ENCODE data around the gene MCC.

MCC gene

DNA sequence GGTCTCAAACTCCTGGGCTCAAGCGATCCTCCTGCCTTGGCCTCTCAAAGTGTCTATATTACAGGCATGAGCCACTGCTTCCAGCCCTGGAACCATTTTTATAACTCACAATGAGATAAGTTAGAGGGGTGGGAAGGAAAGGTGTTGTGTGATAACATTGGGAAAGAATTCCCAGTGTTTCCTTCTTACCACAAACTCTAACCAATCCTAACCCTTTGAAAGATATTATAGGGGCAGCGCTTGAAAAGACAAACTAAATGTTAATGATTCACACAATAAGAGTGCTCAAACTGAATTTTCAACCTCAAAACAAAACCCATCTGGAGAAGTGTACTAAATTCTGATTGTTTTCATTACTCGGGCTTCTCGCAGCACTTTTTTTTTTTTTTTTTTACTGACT is 163.2 kb downstream of the MCC start:
- POLR2A ChIA-PET = no interaction called here
- TF ChIP-seq HDGF (IDR thresholded peaks at IDR 0.05; ENCODE audit: borderline replicate concordance) = no peak
- TF ChIP-seq FOXA1 (IDR thresholded peaks at IDR 0.05) = no peak
- TF ChIP-seq FOXM1 (IDR thresholded peaks at IDR 0.05; ENCODE audit: borderline replicate concordance) = no peak
- no peak for TF ChIP-seq ARNT (IDR thresholded peaks at IDR 0.05)
- no peak for TF ChIP-seq TARDBP (IDR thresholded peaks at IDR 0.05)
- no peak for TF ChIP-seq FOXK2 (IDR thresholded peaks at IDR 0.05)
- no peak for TF ChIP-seq LEF1 (IDR thresholded peaks at IDR 0.05; ENCODE audit: borderline replicate concordance)
- TF ChIP-seq L3MBTL2 (conservative IDR thresholded peaks at IDR 0.05) = no peak
- TF ChIP-seq NFRKB (IDR thresholded peaks at IDR 0.05) = no peak
- TF ChIP-seq PKNOX1 (IDR thresholded peaks at IDR 0.05) = no peak
- TF ChIP-seq SUZ12 (IDR thresholded peaks at IDR 0.05) = no peak
- TF ChIP-seq SP1 (IDR thresholded peaks at IDR 0.05) = no peak
- no peak for TF ChIP-seq CTBP1 (IDR thresholded peaks at IDR 0.05; ENCODE audit: borderline replicate concordance)
- no peak for TF ChIP-seq ELF4 (IDR thresholded peaks at IDR 0.05)
- TF ChIP-seq ZNF384 (IDR thresholded peaks at IDR 0.05) = no peak
- no peak for TF ChIP-seq BHLHE40 (IDR thresholded peaks at IDR 0.05; ENCODE audit: borderline replicate concordance)
- no peak for DNase-seq (ENCODE audit: extremely low spot score)
- CTCF ChIA-PET = interaction anchor here (0.7 kb wide), 1 partner anchor 329 kb away, joined by 3 read pairs; no protein-coding TSS in a partner anchor

GRCh38 chr5:113321276-113321675 is 167.0 kb downstream of the MCC start:
- no peak for TF ChIP-seq PKNOX1 (IDR thresholded peaks at IDR 0.05)
- TF ChIP-seq ELF4 (IDR thresholded peaks at IDR 0.05) = no peak
- TF ChIP-seq L3MBTL2 (conservative IDR thresholded peaks at IDR 0.05) = no peak
- TF ChIP-seq LEF1 (IDR thresholded peaks at IDR 0.05; ENCODE audit: borderline replicate concordance) = no peak
- ChIA-PET CTCF (no interaction called here), POLR2A (no interaction called here)
- no peak for DNase-seq (ENCODE audit: extremely low spot score)

- TF ChIP-seq SUZ12 (IDR thresholded peaks at IDR 0.05) (no peak), ZNF384 (IDR thresholded peaks at IDR 0.05) (no peak), ARNT (IDR thresholded peaks at IDR 0.05) (no peak), FOXM1 (IDR thresholded peaks at IDR 0.05; ENCODE audit: borderline replicate concordance) (no peak), TARDBP (IDR thresholded peaks at IDR 0.05) (no peak), BHLHE40 (IDR thresholded peaks at IDR 0.05; ENCODE audit: borderline replicate concordance) (no peak), CTBP1 (IDR thresholded peaks at IDR 0.05; ENCODE audit: borderline replicate concordance) (no peak), ELF4 (IDR thresholded peaks at IDR 0.05) (no peak), FOXA1 (IDR thresholded peaks at IDR 0.05) (no peak), FOXK2 (IDR thresholded peaks at IDR 0.05) (no peak), LEF1 (IDR thresholded peaks at IDR 0.05; ENCODE audit: borderline replicate concordance) (no peak), NFRKB (IDR thresholded peaks at IDR 0.05) (no peak), SP1 (IDR thresholded peaks at IDR 0.05) (no peak), L3MBTL2 (conservative IDR thresholded peaks at IDR 0.05) (no peak), HDGF (IDR thresholded peaks at IDR 0.05; ENCODE audit: borderline replicate concordance) (no peak), PKNOX1 (IDR thresholded peaks at IDR 0.05) (no peak)
- DNase-seq (ENCODE audit: extremely low spot score) = no peak
- CTCF ChIA-PET = no interaction called here
- POLR2A ChIA-PET = no interaction called here
These were observed 167.9 kb downstream of the MCC start for GRCh38 chr5:113320273-113320780.

- TF ChIP-seq FOXM1 (IDR thresholded peaks at IDR 0.05; ENCODE audit: borderline replicate concordance) (no peak), ELF4 (IDR thresholded peaks at IDR 0.05) (no peak), FOXA1 (IDR thresholded peaks at IDR 0.05) (no peak), PKNOX1 (IDR thresholded peaks at IDR 0.05) (no peak), TARDBP (IDR thresholded peaks at IDR 0.05) (no peak), NFRKB (IDR thresholded peaks at IDR 0.05) (no peak), LEF1 (IDR thresholded peaks at IDR 0.05; ENCODE audit: borderline replicate concordance) (no peak), SUZ12 (IDR thresholded peaks at IDR 0.05) (no peak), HDGF (IDR thresholded peaks at IDR 0.05; ENCODE audit: borderline replicate concordance) (no peak), CTBP1 (IDR thresholded peaks at IDR 0.05; ENCODE audit: borderline replicate concordance) (no peak), L3MBTL2 (conservative IDR thresholded peaks at IDR 0.05) (no peak), ARNT (IDR thresholded peaks at IDR 0.05) (no peak)
- POLR2A ChIA-PET = no interaction called here
- CTCF ChIA-PET = no interaction called here
- DNase-seq (ENCODE audit: extremely low spot score) = no peak
These were observed 168.8 kb downstream of the MCC start for GRCh38 chr5:113319256-113320053.

- POLR2A ChIA-PET = no interaction called here
- CTCF ChIA-PET = no interaction called here
- no peak for TF ChIP-seq NFRKB (IDR thresholded peaks at IDR 0.05)
- TF ChIP-seq CTBP1 (IDR thresholded peaks at IDR 0.05; ENCODE audit: borderline replicate concordance) = no peak
- no peak for TF ChIP-seq HDGF (IDR thresholded peaks at IDR 0.05; ENCODE audit: borderline replicate concordance)
- TF ChIP-seq FOXA1 (IDR thresholded peaks at IDR 0.05) = no peak
- no peak for TF ChIP-seq BHLHE40 (IDR thresholded peaks at IDR 0.05; ENCODE audit: borderline replicate concordance)
- no peak for TF ChIP-seq FOXK2 (IDR thresholded peaks at IDR 0.05)
- no peak for TF ChIP-seq TARDBP (IDR thresholded peaks at IDR 0.05)
- no peak for TF ChIP-seq ARNT (IDR thresholded peaks at IDR 0.05)
- TF ChIP-seq PKNOX1 (IDR thresholded peaks at IDR 0.05) = no peak
- TF ChIP-seq L3MBTL2 (conservative IDR thresholded peaks at IDR 0.05) = no peak
- TF ChIP-seq FOXM1 (IDR thresholded peaks at IDR 0.05; ENCODE audit: borderline replicate concordance) = no peak
- TF ChIP-seq SP1 (IDR thresholded peaks at IDR 0.05) = no peak
- no peak for TF ChIP-seq SUZ12 (IDR thresholded peaks at IDR 0.05)
- TF ChIP-seq ZNF384 (IDR thresholded peaks at IDR 0.05) = no peak
- TF ChIP-seq ELF4 (IDR thresholded peaks at IDR 0.05) = no peak
- TF ChIP-seq LEF1 (IDR thresholded peaks at IDR 0.05; ENCODE audit: borderline replicate concordance) = no peak
- DNase-seq (ENCODE audit: extremely low spot score) = no peak
These were observed 170.6 kb downstream of the MCC start for GRCh38 chr5:113317636-113318035.
